Lower leg skin (tissue), 4 donors: Measurements from ENCODE around the gene DYNC2H1. TPM values are rescaled to one million over a fixed set of nuclear protein-coding genes. Genes with fewer than 3 reads are reported as not detected.

Experiments used
- DNase-seq, 2 donors: peaks; one replicate each; pipeline ENCODE4 v3.0.0-alpha.2; 2019; ENCODE audit warnings: low spot score in 2 of 2
- H3K4me3 ChIP-seq: fragments of 200-600 bp; sonication (generic); 2 replicates; pipeline ENCODE4 v1.5.1; 2017; ENCODE audit warnings: mild to moderate bottlenecking, low read depth; ENCODE audit not compliant: poor library complexity, severe bottlenecking
- CTCF ChIP-seq, 3 donors: fragments of 450-650 bp; IDR thresholded peaks; one replicate each; pipeline ENCODE4 v1.5.1; 2016; ENCODE audit warnings: antibody characterized with exemption in 3 of 3, mild to moderate bottlenecking in 3 of 3, moderate library complexity in 2 of 3
- POLR2A ChIP-seq, 2 donors: fragments of 450-650 bp; IDR thresholded peaks; one replicate each; pipeline ENCODE4 v1.6.1; 2016 to 2017; ENCODE audit warnings: antibody characterized with exemption in 2 of 2, mild to moderate bottlenecking in 1 of 2, moderate library complexity in 1 of 2
- whole genome bisulfite sequencing, 2 donors: methylation state at CpG; one replicate each; pipeline ENCODE4 v1.1.5; 2018; 5-methylcytosine and 5-hydroxymethylcytosine counted together
- intact Hi-C: fragments of 100-400 bp; cut with DNase I; formaldehyde crosslinking; loops from one replicate; pipeline ENCODE4 v1.15.0; 2023; ENCODE audit warnings: low total_unique reads
- total RNA-seq, 4 donors: library from RNA; depleted of rRNA; stranded (reverse); fragments of >200 nt; gene quantifications; one replicate each; pipeline ENCODE4 v1.1.0, GENCODE V29; 2016

DYNC2H1 gene
- total RNA-seq, 4 donors from 2014 or later = 8.9 to 25.8 (median 13.8) TPM

GRCh38 chr11:103441021-103441420, 331.8 kb downstream of the DYNC2H1 start:
- TF ChIP-seq CTCF (IDR thresholded peaks at IDR 0.05) = no peak
- H3K4me3 ChIP-seq = no peak overlapping the region
- WGBS, 2 donors = 91% methylated on average over 5 of the region's 5 CpGs
- intact Hi-C loops = no loop called here
- DNase-seq = no peak

GRCh38 chr11:103448966-103449365, 339.7 kb downstream of the DYNC2H1 start:
- no peak for TF ChIP-seq CTCF (IDR thresholded peaks at IDR 0.05)
- TF ChIP-seq POLR2A (IDR thresholded peaks at IDR 0.05) = no peak
- no peak overlapping the region for H3K4me3 ChIP-seq
- 69 to 84% methylated on average over 3 of the region's 3 CpGs for WGBS, 2 donors
- intact Hi-C loops = no loop called here
- no peak for DNase-seq

- WGBS, 2 donors = 72 to 95% methylated on average over 4 of the region's 4 CpGs
- no peak for TF ChIP-seq POLR2A (IDR thresholded peaks at IDR 0.05)
- no peak for TF ChIP-seq CTCF (IDR thresholded peaks at IDR 0.05)
- no peak for DNase-seq
- no peak overlapping the region for H3K4me3 ChIP-seq
- intact Hi-C loops = no loop called here
These were observed 341.0 kb downstream of the DYNC2H1 start for GRCh38 chr11:103450241-103450640.

- DNase-seq = no peak
- intact Hi-C loops = no loop called here
- TF ChIP-seq CTCF (IDR thresholded peaks at IDR 0.05) = no peak
- 71 to 83% methylated on average over 3 of the region's 3 CpGs for WGBS, 2 donors
- H3K4me3 ChIP-seq = no peak overlapping the region
These were observed 343.9 kb downstream of the DYNC2H1 start for GRCh38 chr11:103453126-103453525.

- WGBS, 2 donors = 88 to 93% methylated on average over 4 of the region's 4 CpGs
- intact Hi-C loops = no loop called here
- DNase-seq = no peak
- no peak for TF ChIP-seq POLR2A (IDR thresholded peaks at IDR 0.05)
- TF ChIP-seq CTCF (IDR thresholded peaks at IDR 0.05) = no peak
- H3K4me3 ChIP-seq = no peak overlapping the region
These were observed 344.9 kb downstream of the DYNC2H1 start for GRCh38 chr11:103453915-103454709.

GRCh38 chr11:103464420-103464819, 355.2 kb downstream of the DYNC2H1 start:
- 97 to 98% methylated on average over 1 of the region's 1 CpG for WGBS, 2 donors
- TF ChIP-seq POLR2A (IDR thresholded peaks at IDR 0.05) = no peak
- TF ChIP-seq CTCF (IDR thresholded peaks at IDR 0.05) = no peak
- H3K4me3 ChIP-seq = no peak overlapping the region
- DNase-seq = no peak
- intact Hi-C loops = no loop called here
